ENCODE measurements around the gene SH3RF1. TPM values are rescaled to one million over a fixed set of nuclear protein-coding genes. Genes with fewer than 3 reads are reported as not detected.

Gene SH3RF1
- total and polyA plus RNA-seq, 5 experiments from 2014 or later, result 0.16 TPM; not detected in 4

- Mint-ChIP-seq H3K4me1 (peaks cover 5 to 24% (median 16%) of the 10 kb centered on the region in 4 donors), H3K36me3 (peaks cover 0 to 2% (median 0%) of the 10 kb centered on the region in 3 donors), H3K27me3 (peaks cover 40 to 66% (median 48%) of the 10 kb centered on the region in 5 donors), H3K4me3 (peak overlapping the region; percentile 67 to 85 (median 76)), H3K27ac (no peak overlapping the region), H3K9me3 (no peaks in the 10 kb centered on the region)
- POLR2A ChIA-PET, result no interaction called here
- DNase-seq, result peak in 4 of 10 donors; percentile 13 to 18 (median 16)
- ATAC-seq, result peak; percentile 59 to 64
These were observed 593 bp downstream of the SH3RF1 start for GRCh38 chr4:169269916-169270809.

- peak overlapping the region in 1 of 10 donors; percentile 54 for H3K27ac Mint-ChIP-seq
- peaks cover 0 to 7% (median 0%) of the 10 kb centered on the region in 9 donors for H3K9me3 Mint-ChIP-seq
- ATAC-seq, result no peak
- POLR2A ChIA-PET, result no interaction called here
- H3K4me3 Mint-ChIP-seq, result peak overlapping the region in 9 of 10 donors; percentile 35 to 82 (median 72)
- H3K27me3 Mint-ChIP-seq, result peaks cover 40 to 66% (median 48%) of the 10 kb centered on the region in 5 donors
- H3K36me3 Mint-ChIP-seq, result peaks cover 0 to 6% (median 2%) of the 10 kb centered on the region in 3 donors
- no peak for DNase-seq
- H3K4me1 Mint-ChIP-seq, result peaks cover 3 to 24% (median 16%) of the 10 kb centered on the region in 4 donors
These were observed 1.6 kb downstream of the SH3RF1 start for GRCh38 chr4:169268951-169269760.

- H3K4me1 Mint-ChIP-seq, result peaks cover 3 to 21% (median 15%) of the 10 kb centered on the region in 4 donors
- H3K4me3 Mint-ChIP-seq, result no peak overlapping the region
- POLR2A ChIA-PET, result no interaction called here
- no peak for ATAC-seq
- H3K36me3 Mint-ChIP-seq, result peaks cover 0 to 7% (median 0%) of the 10 kb centered on the region in 3 donors
- H3K27ac Mint-ChIP-seq, result no peak overlapping the region
- no peak for DNase-seq
- H3K9me3 Mint-ChIP-seq, result peaks cover 0 to 8% (median 0%) of the 10 kb centered on the region in 9 donors
- H3K27me3 Mint-ChIP-seq, result peaks cover 43 to 69% (median 46%) of the 10 kb centered on the region in 5 donors
These were observed 3.7 kb downstream of the SH3RF1 start for GRCh38 chr4:169267070-169267469.

GRCh38 chr4:169266661-169267060, 4.1 kb downstream of the SH3RF1 start:
- peaks cover 39 to 65% (median 46%) of the 10 kb centered on the region in 5 donors for H3K27me3 Mint-ChIP-seq
- DNase-seq (no peak), ATAC-seq (no peak)
- no peak overlapping the region for H3K4me3 Mint-ChIP-seq
- H3K27ac Mint-ChIP-seq, result no peak overlapping the region
- POLR2A ChIA-PET, result no interaction called here
- peaks cover 3 to 16% (median 13%) of the 10 kb centered on the region in 4 donors for H3K4me1 Mint-ChIP-seq
- peaks cover 0 to 7% (median 0%) of the 10 kb centered on the region in 3 donors for H3K36me3 Mint-ChIP-seq
- H3K9me3 Mint-ChIP-seq, result peaks cover 0 to 8% (median 0%) of the 10 kb centered on the region in 9 donors

GRCh38 chr4:169266081-169266480, 4.7 kb downstream of the SH3RF1 start:
- no peak for ATAC-seq
- Mint-ChIP-seq H3K4me3 (no peak overlapping the region), H3K36me3 (peaks cover 0 to 7% (median 0%) of the 10 kb centered on the region in 3 donors), H3K27me3 (peaks cover 40 to 62% (median 45%) of the 10 kb centered on the region in 5 donors), H3K9me3 (peaks cover 0 to 8% (median 0%) of the 10 kb centered on the region in 9 donors), H3K27ac (no peak overlapping the region), H3K4me1 (peaks cover 3 to 13% (median 10%) of the 10 kb centered on the region in 4 donors)
- POLR2A ChIA-PET, result no interaction called here
- DNase-seq, result no peak

GRCh38 chr4:169263791-169264392, 6.9 kb downstream of the SH3RF1 start:
- Mint-ChIP-seq H3K27ac (no peak overlapping the region), H3K4me3 (no peak overlapping the region), H3K4me1 (peaks cover 0 to 2% (median 1%) of the 10 kb centered on the region in 4 donors), H3K27me3 (peaks cover 31 to 66% (median 44%) of the 10 kb centered on the region in 5 donors), H3K9me3 (peaks cover 0 to 8% (median 0%) of the 10 kb centered on the region in 9 donors), H3K36me3 (peaks cover 0 to 7% (median 0%) of the 10 kb centered on the region in 3 donors)
- DNase-seq (no peak), ATAC-seq (no peak)
- POLR2A ChIA-PET, result no interaction called here

GRCh38 chr4:169260217-169260866, 10.4 kb downstream of the SH3RF1 start:
- no peak for ATAC-seq
- no peak overlapping the region for H3K27ac Mint-ChIP-seq
- H3K4me1 Mint-ChIP-seq, result peaks cover 0 to 2% (median 0%) of the 10 kb centered on the region in 4 donors
- peaks cover 0 to 7% (median 0%) of the 10 kb centered on the region in 3 donors for H3K36me3 Mint-ChIP-seq
- H3K9me3 Mint-ChIP-seq, result peaks cover 0 to 8% (median 0%) of the 10 kb centered on the region in 9 donors
- POLR2A ChIA-PET, result no interaction called here
- no peak overlapping the region for H3K4me3 Mint-ChIP-seq
- peaks cover 17 to 44% (median 26%) of the 10 kb centered on the region in 5 donors for H3K27me3 Mint-ChIP-seq
- no peak for DNase-seq

GRCh38 chr4:169259271-169259670, 11.5 kb downstream of the SH3RF1 start:
- POLR2A ChIA-PET, result no interaction called here
- no peak for ATAC-seq
- no peak overlapping the region for H3K27ac Mint-ChIP-seq
- no peak for DNase-seq
- peaks cover 0 to 2% (median 0%) of the 10 kb centered on the region in 4 donors for H3K4me1 Mint-ChIP-seq
- peaks cover 0 to 2% (median 0%) of the 10 kb centered on the region in 9 donors for H3K9me3 Mint-ChIP-seq
- no peak overlapping the region for H3K4me3 Mint-ChIP-seq
- H3K36me3 Mint-ChIP-seq, result peaks cover 0 to 2% (median 0%) of the 10 kb centered on the region in 3 donors
- peaks cover 12 to 33% (median 21%) of the 10 kb centered on the region in 5 donors for H3K27me3 Mint-ChIP-seq

GRCh38 chr4:169258141-169258540, 12.6 kb downstream of the SH3RF1 start:
- DNase-seq, result no peak
- Mint-ChIP-seq H3K27ac (no peak overlapping the region), H3K27me3 (peaks cover 7 to 24% (median 16%) of the 10 kb centered on the region in 5 donors), H3K9me3 (no peaks in the 10 kb centered on the region), H3K4me1 (peaks cover 0 to 2% (median 0%) of the 10 kb centered on the region in 4 donors), H3K4me3 (no peak overlapping the region), H3K36me3 (no peaks in the 10 kb centered on the region)
- POLR2A ChIA-PET, result no interaction called here
- ATAC-seq, result no peak

- no peak overlapping the region for H3K4me3 Mint-ChIP-seq
- H3K27ac Mint-ChIP-seq, result no peak overlapping the region
- no peaks in the 10 kb centered on the region for H3K9me3 Mint-ChIP-seq
- H3K27me3 Mint-ChIP-seq, result peaks cover 2 to 19% (median 13%) of the 10 kb centered on the region in 5 donors
- ATAC-seq (no peak), DNase-seq (no peak)
- POLR2A ChIA-PET, result no interaction called here
- H3K36me3 Mint-ChIP-seq, result no peaks in the 10 kb centered on the region
- peaks cover 0 to 2% (median 0%) of the 10 kb centered on the region in 4 donors for H3K4me1 Mint-ChIP-seq
These were observed 13.6 kb downstream of the SH3RF1 start for GRCh38 chr4:169256856-169257761.

- no peak overlapping the region for H3K27ac Mint-ChIP-seq
- DNase-seq (no peak), ATAC-seq (no peak)
- H3K27me3 Mint-ChIP-seq, result peaks cover 2 to 19% (median 12%) of the 10 kb centered on the region in 5 donors
- H3K4me3 Mint-ChIP-seq, result no peak overlapping the region
- no peaks in the 10 kb centered on the region for H3K36me3 Mint-ChIP-seq
- POLR2A ChIA-PET, result no interaction called here
- peaks cover 0 to 2% (median 0%) of the 10 kb centered on the region in 4 donors for H3K4me1 Mint-ChIP-seq
- H3K9me3 Mint-ChIP-seq, result no peaks in the 10 kb centered on the region
These were observed 14.6 kb downstream of the SH3RF1 start for GRCh38 chr4:169256101-169256612.

All from naive thymus-derived CD8-positive, alpha-beta T cell (primary cell).